Endothelial cell of umbilical vein (primary cell): ENCODE data around the gene ELF3.

ENCODE experiments used
- CTCF ChIP-seq, 2 donors: IDR thresholded peaks; 1 replicate in 1 of 2; 2 replicates in 1 of 2; pipeline ENCODE4 v1.5.1; 2011; ENCODE audit warnings: low read length in 2 of 2, mild to moderate bottlenecking in 2 of 2, moderate library complexity in 2 of 2, control low read depth in 1 of 2, inconsistent platforms in 1 of 2, low read depth in 1 of 2; ENCODE audit not compliant: insufficient read depth in 1 of 2; ENCODE audit errors: extremely low read depth in 1 of 2
- EZH2 ChIP-seq: IDR thresholded peaks from 2 replicates; pipeline ENCODE4 v1.6.1; 2012; ENCODE audit warnings: borderline replicate concordance, low read depth, mild to moderate bottlenecking, moderate library complexity, low read length, inconsistent platforms; ENCODE audit not compliant: severe bottlenecking
- JUN ChIP-seq: IDR thresholded peaks from 2 replicates; pipeline ENCODE4 v1.6.1; 2011; ENCODE audit warnings: borderline replicate concordance, low read depth; ENCODE audit not compliant: insufficient read length, insufficient read depth
- MAX ChIP-seq: IDR thresholded peaks from 2 replicates; pipeline ENCODE4 v1.6.1; 2011; ENCODE audit not compliant: insufficient read depth, insufficient read length
- POLR2A ChIP-seq: IDR thresholded peaks from 2 replicates; pipeline ENCODE4 v1.6.1; 2012; ENCODE audit warnings: low read depth, mild to moderate bottlenecking, control low read depth, low read length

- TF ChIP-seq CTCF (IDR thresholded peaks at IDR 0.05; ENCODE audit: extremely low read depth in 1 of 2, insufficient read depth in 1 of 2, low read depth in 1 of 2, low read length in 2 of 2) (no peak), POLR2A (no peak), JUN (no peak), EZH2 (no peak), MAX (no peak)
Observed at GRCh38 chr1:201983380-201983805, 27.0 kb upstream of the ELF3 start.
